A549 treated with Mapracorat at 1 μM for 4 hours (cell line): ENCODE measurements around the gene ARHGAP5. TPM values are rescaled to one million over a fixed set of nuclear protein-coding genes. Genes with fewer than 3 reads are reported as not detected.

Source experiments
- total RNA-seq: library from RNA; stranded (reverse); fragments of 200-300 nt; extraction: Qiagen RNA extraction; gene quantifications from 5 replicates; pipeline ENCODE4 v1.2.3, GENCODE V29; 2022

Gene ARHGAP5
- 30.5 to 46.3 TPM (median 40.6 TPM) in 5 replicates for total RNA-seq

GRCh38 chr14:32077081-32078022 is at the start of gene ARHGAP5:
Gene ARHGAP5, plus strand, starts transcription at chr14:32077304. Its CDS starts 13,366 bp downstream, at chr14:32090670.

GRCh38 chr14:32201816-32202490 is 124.8 kb downstream of the ARHGAP5 start, which contains the start of gene RNU6-7:
Gene RNU6-7, plus strand, starts transcription at chr14:32202045.

GRCh38 chr14:32202998-32203882 is 126.1 kb downstream of the ARHGAP5 start, which contains the start of gene RNU6-8:
Gene RNU6-8, minus strand, starts transcription at chr14:32203269.

Other genes starting within 250 kb of the ARHGAP5 start
- gene RNU6-7, start 124.7 kb downstream of the ARHGAP5 start, total RNA-seq, result not detected in 5 replicates
- gene RNU6-8, start 126.0 kb downstream of the ARHGAP5 start, total RNA-seq, result not detected in 5 replicates